B cell (primary cell): Measurements from ENCODE around the gene NCAPG2. TPM values are rescaled to one million over a fixed set of nuclear protein-coding genes. Genes with fewer than 3 reads are reported as not detected.

Experiments used
- ATAC-seq: fragments of 200-7000 bp; cut with Tn5 transposase; one replicate; pipeline ENCODE4 v1.10.0; 2021; ENCODE audit warnings: low read depth, mild to moderate bottlenecking, moderate number of reproducible peaks, moderate library complexity
- CTCF ChIA-PET: fragments of 350-600 bp; sonication (Branson Sonifier 250); formaldehyde crosslinking; loops from one replicate; lab custom pipeline; 2021; ENCODE audit warnings: antibody characterized with exemption, inconsistent platforms; lab: Charles Lee
- POLR2A ChIA-PET: fragments of 350-600 bp; sonication (Branson Sonifier 250); formaldehyde crosslinking; loops from one replicate; lab custom pipeline; 2021; ENCODE audit warnings: antibody characterized with exemption; lab: Charles Lee
- DNase-seq: peaks from one replicate; pipeline ENCODE4 v3.0.0; 2013
- H2AFZ ChIP-seq: 2 replicates; pipeline ENCODE4 v1.6.1; 2012; ENCODE audit warnings: mild to moderate bottlenecking, low read depth, low read length; ENCODE audit not compliant: insufficient read depth, poor library complexity, severe bottlenecking
- H3K27ac ChIP-seq, 2 donors: 1 replicate in 1 of 2; 2 replicates in 1 of 2; pipeline ENCODE4 v1.5.1; 2012 to 2013; ENCODE audit warnings: low read length in 2 of 2, mild to moderate bottlenecking in 2 of 2, moderate library complexity in 1 of 2
- H3K27me3 ChIP-seq, 4 experiments: fragments of 200-600 bp in 1 of 4; sonication (generic) in 1 of 4; replicated peaks in 1 of 4; 1 replicate in 2 of 4; 2 replicates in 2 of 4; pipeline versions ENCODE4 v1.6.1 to v1.7.0; 2013 to 2016; ENCODE audit warnings: low read length in 3 of 4, mild to moderate bottlenecking in 2 of 4, mixed read lengths in 1 of 4, moderate library complexity in 1 of 4; ENCODE audit not compliant: insufficient read depth in 4 of 4, control insufficient read depth in 3 of 4; ENCODE audit errors: control extremely low read depth in 1 of 4
- H3K36me3 ChIP-seq, 2 experiments: replicated peaks in 1 of 2; 1 replicate in 1 of 2; 2 replicates in 1 of 2; pipeline versions ENCODE4 v1.6.1 to v1.7.1; 2013; ENCODE audit warnings: low read length in 1 of 2; ENCODE audit not compliant: insufficient read depth in 2 of 2, control insufficient read depth in 1 of 2; ENCODE audit errors: control extremely low read depth in 1 of 2, extremely low read depth in 1 of 2
- H3K4me1 ChIP-seq, 2 donors: fragments of 200-600 bp in 1 of 2; sonication (generic) in 1 of 2; 1 replicate in 1 of 2; 2 replicates in 1 of 2; pipeline versions ENCODE4 v1.5.1 to v1.6.1; 2013 to 2017; ENCODE audit warnings: low read length in 2 of 2; ENCODE audit not compliant: control insufficient read depth in 2 of 2, insufficient read depth in 2 of 2
- H3K4me2 ChIP-seq: replicated peaks from 2 replicates; pipeline ENCODE3; 2012; ENCODE audit warnings: mild to moderate bottlenecking, low read depth, low read length; ENCODE audit not compliant: poor library complexity, severe bottlenecking
- H3K4me3 ChIP-seq, 5 experiments: fragments of 200-600 bp in 1 of 5; sonication (generic) in 1 of 5; 1 replicate in 3 of 5; 2 replicates in 2 of 5; pipeline versions ENCODE4 v1.5.1 to v1.7.0; 2011 to 2016; ENCODE audit warnings: low read length in 4 of 5, mild to moderate bottlenecking in 4 of 5, low read depth in 2 of 5, control low read depth in 1 of 5, moderate library complexity in 1 of 5; ENCODE audit not compliant: insufficient read depth in 1 of 5; ENCODE audit errors: control extremely low read depth in 1 of 5, extremely low read depth in 1 of 5
- H3K79me2 ChIP-seq: fragments of 200-600 bp; sonication (generic); one replicate; pipeline ENCODE4 v1.6.0; 2016; ENCODE audit warnings: low read length; ENCODE audit not compliant: control insufficient read depth, insufficient read depth
- H3K9ac ChIP-seq: fragments of 200-600 bp; sonication (generic); 2 replicates; pipeline ENCODE4 v1.6.1; 2017; ENCODE audit warnings: mild to moderate bottlenecking, low read length, moderate library complexity
- H3K9me3 ChIP-seq, 3 donors: one replicate each; pipeline versions ENCODE4 v1.6.1 to v1.7.1; 2013; ENCODE audit warnings: low read length in 2 of 3; ENCODE audit not compliant: control insufficient read depth in 2 of 3, insufficient read depth in 1 of 3; ENCODE audit errors: control extremely low read depth in 1 of 3
- H4K20me1 ChIP-seq: 2 replicates; pipeline ENCODE4 v1.6.0; 2012; ENCODE audit warnings: mild to moderate bottlenecking, low read length; ENCODE audit not compliant: insufficient read depth, control insufficient read depth, poor library complexity, severe bottlenecking
- H3K27ac Mint-ChIP-seq: one replicate; pipeline ENCODE4 v1.8.0; 2021; ENCODE audit warnings: mixed read lengths
- H3K27me3 Mint-ChIP-seq: one replicate; pipeline ENCODE4 v1.8.0; 2021; ENCODE audit warnings: mixed read lengths
- H3K4me1 Mint-ChIP-seq: one replicate; pipeline ENCODE4 v1.8.0; 2021; ENCODE audit warnings: mixed read lengths
- H3K4me3 Mint-ChIP-seq: one replicate; pipeline ENCODE4 v1.8.0; 2021; ENCODE audit warnings: mixed read lengths
- H3K9me3 Mint-ChIP-seq: one replicate; pipeline ENCODE4 v1.8.0; 2022; ENCODE audit warnings: mixed read lengths; ENCODE audit not compliant: insufficient read depth
- CTCF ChIP-seq: fragments of 200-600 bp; IDR thresholded peaks from one replicate; pipeline ENCODE4 v1.8.0; 2022; ENCODE audit warnings: antibody characterized with exemption, mild to moderate bottlenecking
- EZH2 ChIP-seq: IDR thresholded peaks from 2 replicates; pipeline ENCODE4 v1.6.1; 2012; ENCODE audit warnings: borderline replicate concordance, low read depth, mild to moderate bottlenecking, moderate library complexity, low read length; ENCODE audit not compliant: insufficient read depth, poor library complexity, severe bottlenecking
- WGBS: methylation state at CpG from one replicate; pipeline ENCODE4 v1.1.5; 2013; ENCODE audit warnings: missing lambda C conversion rate; ENCODE audit not compliant: insufficient coverage; 5-methylcytosine and 5-hydroxymethylcytosine counted together
- intact Hi-C: fragments of 100-400 bp; cut with micrococcal nuclease; formaldehyde crosslinking; loops from one replicate; pipeline ENCODE4 v1.10.0; 2022
- polyA plus RNA-seq: library from polyadenylated mRNA; depleted of rRNA; stranded (reverse); fragments of >200 nt; gene quantifications from 2 replicates; pipeline ENCODE4 v1.2.3, GENCODE V29; 2012
- total RNA-seq, 2 donors: library from RNA; stranded (reverse); fragments of 120-200 nt in 1 of 2; gene quantifications; 1 replicate in 1 of 2; 2 replicates in 1 of 2; pipeline versions ENCODE4 v1.2.3 to v1.2.4, GENCODE V29; 2013 to 2022

The NCAPG2 gene
- total and polyA plus RNA-seq, 2 donors (not counting 1 experiment from before 2014, with no cell fraction given) = 2.9 to 9.8 TPM

GRCh38 chr7:158612546-158612945 lies 92.1 kb downstream of the NCAPG2 start:
- Histone ChIP-seq H3K4me3 (no peak overlapping the region), H3K4me2 (no peak overlapping the region), H3K9ac (no peak overlapping the region), H4K20me1 (no peaks in the 10 kb centered on the region), H2AFZ (no peak overlapping the region), H3K27me3 (no peaks in the 10 kb centered on the region), H3K4me1 (peaks cover 9 to 13% of the 10 kb centered on the region in 2 donors), H3K9me3 (no peaks in the 10 kb centered on the region), H3K79me2 (no peaks in the 10 kb centered on the region), H3K36me3 (no peaks in the 10 kb centered on the region), H3K27ac (no peak overlapping the region)
- ChIA-PET CTCF (no interaction called here), POLR2A (no interaction called here)
- TF ChIP-seq CTCF = no peak
- no peak for TF ChIP-seq EZH2
- Mint-ChIP-seq H3K9me3 (no peaks in the 10 kb centered on the region), H3K4me1 (peaks cover 19% of the 10 kb centered on the region), H3K27me3 (no peaks in the 10 kb centered on the region), H3K27ac (no peak overlapping the region), H3K4me3 (no peak overlapping the region)
- DNase-seq = no peak
- ATAC-seq = no peak
- WGBS = 100% methylated on average over 2 of the region's 4 CpGs
- intact Hi-C loops = no loop called here

GRCh38 chr7:158611541-158611940 lies 93.1 kb downstream of the NCAPG2 start:
- no peaks in the 10 kb centered on the region for H3K79me2 ChIP-seq
- POLR2A ChIA-PET = no interaction called here
- no peak overlapping the region for H3K27ac Mint-ChIP-seq

More at GRCh38 chr7:158611541-158611940, 93.1 kb downstream of the NCAPG2 start:
- peaks cover 9 to 13% of the 10 kb centered on the region in 2 donors for H3K4me1 ChIP-seq
- 36% methylated on average over 3 of the region's 8 CpGs for WGBS
- DNase-seq (no peak), ATAC-seq (no peak)
- H3K9ac ChIP-seq = no peak overlapping the region
- H3K9me3 Mint-ChIP-seq = no peaks in the 10 kb centered on the region
- CTCF ChIA-PET = no interaction called here
- intact Hi-C loops = no loop called here
- peaks cover 0 to 2% of the 10 kb centered on the region in 2 experiments for H3K36me3 ChIP-seq
- H3K27ac ChIP-seq = no peak overlapping the region
- H3K4me2 ChIP-seq = no peak overlapping the region
- H3K4me3 ChIP-seq = no peak overlapping the region
- H3K27me3 ChIP-seq = no peaks in the 10 kb centered on the region
- no peaks in the 10 kb centered on the region for H3K9me3 ChIP-seq
- TF ChIP-seq EZH2 (no peak), CTCF (no peak)
- H3K4me3 Mint-ChIP-seq = no peak overlapping the region
- no peak overlapping the region for H2AFZ ChIP-seq
- H4K20me1 ChIP-seq = no peaks in the 10 kb centered on the region
- no peaks in the 10 kb centered on the region for H3K27me3 Mint-ChIP-seq
- peaks cover 19% of the 10 kb centered on the region for H3K4me1 Mint-ChIP-seq
